WTC11 (cell line): ENCODE measurements around the gene SCAMP3. TPM values are rescaled to one million over a fixed set of nuclear protein-coding genes. Genes with fewer than 3 reads are reported as not detected.

Experiments used
- ATAC-seq: fragments of 200-7000 bp; cut with Tn5 transposase; 2 replicates; pipeline ENCODE4 v1.10.0; 2021; ENCODE audit warnings: mild to moderate bottlenecking, moderate library complexity
- CTCF ChIA-PET: fragments of 300-600 bp; sonication (Branson Sonifier 250); formaldehyde crosslinking; loops from one replicate; lab custom pipeline; 2021; ENCODE audit warnings: antibody characterized with exemption; lab: Charles Lee
- POLR2A ChIA-PET: fragments of 350-600 bp; sonication (Branson Sonifier 250); formaldehyde crosslinking; loops from one replicate; lab custom pipeline; 2021; ENCODE audit warnings: antibody characterized with exemption; lab: Charles Lee
- DNase-seq: peaks from one replicate; pipeline ENCODE4 v3.0.0; 2021; ENCODE audit warnings: low spot score
- H3K27ac Mint-ChIP-seq: 2 replicates; pipeline ENCODE4 v1.8.0; 2021; ENCODE audit warnings: mixed read lengths
- H3K27me3 Mint-ChIP-seq: 2 replicates; pipeline ENCODE4 v1.8.0; 2021; ENCODE audit warnings: low read depth, mild to moderate bottlenecking, moderate library complexity, mixed read lengths
- H3K36me3 Mint-ChIP-seq: 2 replicates; pipeline ENCODE4 v1.8.0; 2021; ENCODE audit warnings: mixed read lengths
- H3K4me1 Mint-ChIP-seq: 2 replicates; pipeline ENCODE4 v1.8.0; 2022; ENCODE audit warnings: mixed read lengths
- H3K4me3 Mint-ChIP-seq: 2 replicates; pipeline ENCODE4 v1.8.0; 2021; ENCODE audit warnings: mild to moderate bottlenecking, moderate library complexity, mixed read lengths
- H3K9me3 Mint-ChIP-seq: 2 replicates; pipeline ENCODE4 v1.8.0; 2021; ENCODE audit warnings: mixed read lengths
- ATF1 ChIP-seq: sonication (generic); formaldehyde crosslinking; IDR thresholded peaks from 2 replicates; pipeline ENCODE4 v1.8.1; 2023; ENCODE audit warnings: mild to moderate bottlenecking, moderate library complexity, missing genetic modification reagents
- ATF2 ChIP-seq: sonication (generic); formaldehyde crosslinking; IDR thresholded peaks from 2 replicates; pipeline ENCODE4 v1.8.1; 2022; ENCODE audit warnings: low read depth, missing genetic modification reagents, borderline replicate concordance
- EMX1 ChIP-seq: fragments of 250-450 bp; sonication (Bioruptor Pico); IDR thresholded peaks from 2 replicates; pipeline ENCODE4 v1.8.0; 2021; ENCODE audit warnings: mild to moderate bottlenecking
- ESRRA ChIP-seq: sonication (generic); formaldehyde crosslinking; IDR thresholded peaks from 2 replicates; pipeline ENCODE4 v1.8.1; 2022; ENCODE audit warnings: mild to moderate bottlenecking, missing genetic modification reagents, borderline replicate concordance
- ETV6 ChIP-seq: sonication (generic); formaldehyde crosslinking; IDR thresholded peaks from 2 replicates; pipeline ENCODE4 v1.8.1; 2022; ENCODE audit warnings: mild to moderate bottlenecking, missing genetic modification reagents
- FOXP1 ChIP-seq: sonication (generic); formaldehyde crosslinking; IDR thresholded peaks from 2 replicates; pipeline ENCODE4 v1.8.0; 2022; ENCODE audit warnings: missing genetic modification reagents, mild to moderate bottlenecking, moderate library complexity, borderline replicate concordance
- GABPB1 ChIP-seq: sonication (generic); formaldehyde crosslinking; IDR thresholded peaks from 2 replicates; pipeline ENCODE4 v1.8.1; 2023; ENCODE audit warnings: mild to moderate bottlenecking, missing genetic modification reagents
- GRHL2 ChIP-seq: fragments of 250-450 bp; sonication (Bioruptor Pico); IDR thresholded peaks from 2 replicates; pipeline ENCODE4 v1.8.0; 2022; ENCODE audit warnings: mild to moderate bottlenecking, moderate library complexity; ENCODE audit not compliant: insufficient replicate concordance, severe bottlenecking
- JAZF1 ChIP-seq: fragments of 250-450 bp; sonication (Bioruptor Pico); IDR thresholded peaks from 2 replicates; pipeline ENCODE4 v1.9.0; 2021; ENCODE audit warnings: moderate library complexity, mild to moderate bottlenecking, inconsistent platforms
- NR2C2 ChIP-seq: sonication (generic); formaldehyde crosslinking; IDR thresholded peaks from 2 replicates; pipeline ENCODE4 v1.8.0; 2022; ENCODE audit warnings: mild to moderate bottlenecking, missing genetic modification reagents
- NR3C1 ChIP-seq: sonication (generic); formaldehyde crosslinking; conservative IDR thresholded peaks from 2 replicates; pipeline ENCODE4 v1.8.1; 2023; ENCODE audit warnings: low read depth, mild to moderate bottlenecking, missing genetic modification reagents
- OVOL2 ChIP-seq: fragments of 250-450 bp; sonication (Bioruptor Pico); IDR thresholded peaks from 2 replicates; pipeline ENCODE4 v1.9.0; 2021; ENCODE audit warnings: mild to moderate bottlenecking, borderline replicate concordance
- RORB ChIP-seq: fragments of 250-450 bp; sonication (Bioruptor Pico); IDR thresholded peaks from 2 replicates; pipeline ENCODE4 v1.9.0; 2021; ENCODE audit warnings: mild to moderate bottlenecking
- TP53 ChIP-seq: sonication (generic); formaldehyde crosslinking; IDR thresholded peaks from 2 replicates; pipeline ENCODE4 v1.8.1; 2023; ENCODE audit warnings: mild to moderate bottlenecking, missing genetic modification reagents
- ZNF138 ChIP-seq: sonication (generic); formaldehyde crosslinking; conservative IDR thresholded peaks from 2 replicates; pipeline ENCODE4 v1.8.1; 2022; ENCODE audit warnings: mild to moderate bottlenecking, moderate library complexity, missing genetic modification reagents
- ZNF219 ChIP-seq: sonication (generic); formaldehyde crosslinking; IDR thresholded peaks from 2 replicates; pipeline ENCODE4 v1.8.0; 2023; ENCODE audit warnings: missing genetic modification reagents, mild to moderate bottlenecking, borderline replicate concordance
- ZNF232 ChIP-seq: sonication (generic); formaldehyde crosslinking; IDR thresholded peaks from 2 replicates; pipeline ENCODE4 v1.8.0; 2022; ENCODE audit warnings: mild to moderate bottlenecking, missing genetic modification reagents
- ZNF263 ChIP-seq: sonication (generic); formaldehyde crosslinking; IDR thresholded peaks from 2 replicates; pipeline ENCODE4 v1.8.1; 2022; ENCODE audit warnings: low read depth, mild to moderate bottlenecking, moderate library complexity, missing genetic modification reagents
- ZNF396 ChIP-seq: fragments of 250-450 bp; sonication (Bioruptor Pico); IDR thresholded peaks from 2 replicates; pipeline ENCODE4 v1.8.0; 2021; ENCODE audit warnings: mild to moderate bottlenecking, moderate library complexity, borderline replicate concordance
- total RNA-seq: library from RNA; stranded (reverse); gene quantifications from 3 replicates; pipeline ENCODE4 v1.2.3, GENCODE V29; 2021
- TF ChIP-seq, protein P1 (sequence below): sonication (generic); formaldehyde crosslinking; IDR thresholded peaks from 2 replicates; pipeline ENCODE4 v1.8.0; 2023; ENCODE audit warnings: missing genetic modification reagents, mild to moderate bottlenecking, borderline replicate concordance
- TF ChIP-seq, protein P2 (sequence below): sonication (generic); formaldehyde crosslinking; IDR thresholded peaks from 2 replicates; pipeline ENCODE4 v1.8.1; 2023; ENCODE audit warnings: mild to moderate bottlenecking, missing genetic modification reagents
- TF ChIP-seq, protein P3 (sequence below): sonication (generic); formaldehyde crosslinking; IDR thresholded peaks from 2 replicates; pipeline ENCODE4 v1.8.1; 2023; ENCODE audit warnings: mild to moderate bottlenecking, missing genetic modification reagents
- TF ChIP-seq, protein P4 (sequence below): sonication (generic); formaldehyde crosslinking; conservative IDR thresholded peaks from 2 replicates; pipeline ENCODE4 v1.8.1; 2022; ENCODE audit warnings: mild to moderate bottlenecking, missing genetic modification reagents
- TF ChIP-seq, protein P5 (sequence below): sonication (generic); formaldehyde crosslinking; IDR thresholded peaks from 2 replicates; pipeline ENCODE4 v1.8.0; 2022; ENCODE audit warnings: mild to moderate bottlenecking, missing genetic modification reagents

SCAMP3 gene
- total RNA-seq, 1 experiment from 2014 or later, result 58.8 TPM

DNA sequence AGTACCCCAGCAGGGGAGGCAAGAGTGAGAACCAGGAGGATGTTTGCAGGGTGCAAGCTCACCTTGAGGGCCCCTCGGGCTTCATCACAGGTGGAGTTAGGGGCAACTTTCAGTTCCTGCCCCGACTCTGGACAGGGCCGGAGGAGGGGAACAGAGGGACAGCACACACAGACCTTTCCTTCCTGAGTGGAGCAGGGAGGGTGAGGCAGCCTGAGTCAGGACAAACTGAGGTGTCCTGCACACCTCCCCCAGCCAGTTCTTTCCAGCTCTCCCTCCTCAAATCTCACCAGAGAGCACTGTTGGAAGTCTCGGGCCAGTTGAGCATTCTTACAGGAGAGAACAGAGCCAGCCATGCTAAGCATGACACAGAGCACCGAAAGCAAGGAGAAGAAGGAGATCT lies 8.4 kb downstream of the SCAMP3 start (continued):
- TF ChIP-seq, protein P1, sequence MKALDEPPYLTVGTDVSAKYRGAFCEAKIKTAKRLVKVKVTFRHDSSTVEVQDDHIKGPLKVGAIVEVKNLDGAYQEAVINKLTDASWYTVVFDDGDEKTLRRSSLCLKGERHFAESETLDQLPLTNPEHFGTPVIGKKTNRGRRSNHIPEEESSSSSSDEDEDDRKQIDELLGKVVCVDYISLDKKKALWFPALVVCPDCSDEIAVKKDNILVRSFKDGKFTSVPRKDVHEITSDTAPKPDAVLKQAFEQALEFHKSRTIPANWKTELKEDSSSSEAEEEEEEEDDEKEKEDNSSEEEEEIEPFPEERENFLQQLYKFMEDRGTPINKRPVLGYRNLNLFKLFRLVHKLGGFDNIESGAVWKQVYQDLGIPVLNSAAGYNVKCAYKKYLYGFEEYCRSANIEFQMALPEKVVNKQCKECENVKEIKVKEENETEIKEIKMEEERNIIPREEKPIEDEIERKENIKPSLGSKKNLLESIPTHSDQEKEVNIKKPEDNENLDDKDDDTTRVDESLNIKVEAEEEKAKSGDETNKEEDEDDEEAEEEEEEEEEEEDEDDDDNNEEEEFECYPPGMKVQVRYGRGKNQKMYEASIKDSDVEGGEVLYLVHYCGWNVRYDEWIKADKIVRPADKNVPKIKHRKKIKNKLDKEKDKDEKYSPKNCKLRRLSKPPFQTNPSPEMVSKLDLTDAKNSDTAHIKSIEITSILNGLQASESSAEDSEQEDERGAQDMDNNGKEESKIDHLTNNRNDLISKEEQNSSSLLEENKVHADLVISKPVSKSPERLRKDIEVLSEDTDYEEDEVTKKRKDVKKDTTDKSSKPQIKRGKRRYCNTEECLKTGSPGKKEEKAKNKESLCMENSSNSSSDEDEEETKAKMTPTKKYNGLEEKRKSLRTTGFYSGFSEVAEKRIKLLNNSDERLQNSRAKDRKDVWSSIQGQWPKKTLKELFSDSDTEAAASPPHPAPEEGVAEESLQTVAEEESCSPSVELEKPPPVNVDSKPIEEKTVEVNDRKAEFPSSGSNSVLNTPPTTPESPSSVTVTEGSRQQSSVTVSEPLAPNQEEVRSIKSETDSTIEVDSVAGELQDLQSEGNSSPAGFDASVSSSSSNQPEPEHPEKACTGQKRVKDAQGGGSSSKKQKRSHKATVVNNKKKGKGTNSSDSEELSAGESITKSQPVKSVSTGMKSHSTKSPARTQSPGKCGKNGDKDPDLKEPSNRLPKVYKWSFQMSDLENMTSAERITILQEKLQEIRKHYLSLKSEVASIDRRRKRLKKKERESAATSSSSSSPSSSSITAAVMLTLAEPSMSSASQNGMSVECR (CRISPR knock-in tag), result no peak
- TF ChIP-seq GRHL2 (no peak), ATF2 (no peak), TP53 (CRISPR knock-in tag) (no peak), NR3C1 (no peak), RORB (no peak), NR2C2 (CRISPR knock-in tag) (no peak), ESRRA (CRISPR knock-in tag) (no peak), ZNF232 (CRISPR knock-in tag) (no peak)
- TF ChIP-seq, protein P2, sequence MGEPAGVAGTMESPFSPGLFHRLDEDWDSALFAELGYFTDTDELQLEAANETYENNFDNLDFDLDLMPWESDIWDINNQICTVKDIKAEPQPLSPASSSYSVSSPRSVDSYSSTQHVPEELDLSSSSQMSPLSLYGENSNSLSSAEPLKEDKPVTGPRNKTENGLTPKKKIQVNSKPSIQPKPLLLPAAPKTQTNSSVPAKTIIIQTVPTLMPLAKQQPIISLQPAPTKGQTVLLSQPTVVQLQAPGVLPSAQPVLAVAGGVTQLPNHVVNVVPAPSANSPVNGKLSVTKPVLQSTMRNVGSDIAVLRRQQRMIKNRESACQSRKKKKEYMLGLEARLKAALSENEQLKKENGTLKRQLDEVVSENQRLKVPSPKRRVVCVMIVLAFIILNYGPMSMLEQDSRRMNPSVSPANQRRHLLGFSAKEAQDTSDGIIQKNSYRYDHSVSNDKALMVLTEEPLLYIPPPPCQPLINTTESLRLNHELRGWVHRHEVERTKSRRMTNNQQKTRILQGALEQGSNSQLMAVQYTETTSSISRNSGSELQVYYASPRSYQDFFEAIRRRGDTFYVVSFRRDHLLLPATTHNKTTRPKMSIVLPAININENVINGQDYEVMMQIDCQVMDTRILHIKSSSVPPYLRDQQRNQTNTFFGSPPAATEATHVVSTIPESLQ, result no peak
- TF ChIP-seq, protein P3, sequence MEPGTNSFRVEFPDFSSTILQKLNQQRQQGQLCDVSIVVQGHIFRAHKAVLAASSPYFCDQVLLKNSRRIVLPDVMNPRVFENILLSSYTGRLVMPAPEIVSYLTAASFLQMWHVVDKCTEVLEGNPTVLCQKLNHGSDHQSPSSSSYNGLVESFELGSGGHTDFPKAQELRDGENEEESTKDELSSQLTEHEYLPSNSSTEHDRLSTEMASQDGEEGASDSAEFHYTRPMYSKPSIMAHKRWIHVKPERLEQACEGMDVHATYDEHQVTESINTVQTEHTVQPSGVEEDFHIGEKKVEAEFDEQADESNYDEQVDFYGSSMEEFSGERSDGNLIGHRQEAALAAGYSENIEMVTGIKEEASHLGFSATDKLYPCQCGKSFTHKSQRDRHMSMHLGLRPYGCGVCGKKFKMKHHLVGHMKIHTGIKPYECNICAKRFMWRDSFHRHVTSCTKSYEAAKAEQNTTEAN, result no peak
- TF ChIP-seq, protein P4, sequence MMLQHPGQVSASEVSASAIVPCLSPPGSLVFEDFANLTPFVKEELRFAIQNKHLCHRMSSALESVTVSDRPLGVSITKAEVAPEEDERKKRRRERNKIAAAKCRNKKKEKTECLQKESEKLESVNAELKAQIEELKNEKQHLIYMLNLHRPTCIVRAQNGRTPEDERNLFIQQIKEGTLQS (CRISPR knock-in tag), result no peak
- TF ChIP-seq, all 79 proteins: peak for 0

DNA sequence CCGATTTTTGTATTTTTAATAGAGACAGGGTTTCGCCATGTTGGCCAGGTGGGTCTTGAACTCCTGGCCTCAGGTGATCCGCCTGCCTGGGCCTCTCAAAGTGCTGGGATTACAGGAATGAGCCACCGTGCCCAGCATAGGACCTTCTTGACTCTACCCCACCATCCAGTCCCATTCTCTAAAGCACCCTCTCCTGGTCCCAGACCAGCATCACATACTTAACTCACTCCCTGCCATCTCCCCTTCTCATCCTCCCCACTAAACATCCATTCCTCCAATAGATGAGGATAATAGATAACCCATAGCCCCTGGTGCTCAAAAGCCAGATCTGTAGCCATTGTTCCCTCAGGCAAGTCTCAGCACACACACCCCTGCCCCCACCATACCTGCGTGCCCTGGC lies 9.0 kb downstream of the SCAMP3 start:
- peaks cover 23% of the 10 kb centered on the region for H3K4me1 Mint-ChIP-seq
- TF ChIP-seq FOXP1 (CRISPR knock-in tag), result no peak
- H3K27me3 Mint-ChIP-seq, result no peaks in the 10 kb centered on the region
- ChIA-PET POLR2A (interaction anchor here (1.2 kb wide), 1 partner anchor 20 kb away, joined by 3 read pairs; the partner anchor contains the start of gene CLK2), CTCF (interaction anchor here (0.8 to 4.8 kb wide), 5 partner anchors 8 to 71 kb away, joined by 3 to 204 read pairs (median 70); partner anchors contain the start of genes CLK2, RUSC1 and SCAMP3)
- H3K9me3 Mint-ChIP-seq, result no peaks in the 10 kb centered on the region
- DNase-seq (no peak), ATAC-seq (no peak)
- peak overlapping the region; percentile 80 for H3K4me3 Mint-ChIP-seq
- H3K36me3 Mint-ChIP-seq, result peaks cover 12% of the 10 kb centered on the region
- no peak overlapping the region; the same call in 1 of the 2 replicates for H3K27ac Mint-ChIP-seq

DNA sequence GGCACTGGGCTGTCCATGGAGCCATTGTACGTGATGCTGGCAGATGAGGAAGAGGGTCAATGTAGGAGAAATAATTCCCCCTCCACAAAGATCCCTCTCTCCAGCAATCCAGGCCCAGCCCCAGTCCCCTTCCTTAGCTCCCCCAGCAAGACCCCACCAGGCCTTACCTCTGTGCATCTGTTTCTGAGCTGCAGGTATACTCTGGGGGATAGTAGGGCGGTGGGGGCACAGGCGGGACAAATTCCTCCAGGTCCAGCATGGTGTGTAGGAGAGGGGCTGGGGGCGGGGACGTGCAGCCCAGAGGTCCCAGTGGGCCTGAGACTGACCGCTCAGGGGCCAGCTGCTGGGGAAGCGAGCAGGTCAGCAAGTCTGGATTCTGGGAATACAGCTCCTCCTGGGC lies 10.6 kb downstream of the SCAMP3 start:
- no peak overlapping the region for H3K27ac Mint-ChIP-seq
- peaks cover 13% of the 10 kb centered on the region for H3K36me3 Mint-ChIP-seq
- H3K4me1 Mint-ChIP-seq, result peaks cover 23% of the 10 kb centered on the region
- no peak for ATAC-seq
- ChIA-PET CTCF (interaction anchor here (1.0 to 4.8 kb wide), 28 partner anchors 9 to 478 kb away, joined by 3 to 204 read pairs (median 15); partner anchors contain the start of genes CLK2, FDPS, HCN3 and KRTCAP2), POLR2A (interaction anchor here (0.6 to 1.7 kb wide), 4 partner anchors 9 to 69 kb away, joined by 3 to 6 read pairs (median 4); partner anchors contain the start of gene RUSC1)
- no peak for DNase-seq
- H3K27me3 Mint-ChIP-seq, result peaks cover 9% of the 10 kb centered on the region
- no peaks in the 10 kb centered on the region for H3K9me3 Mint-ChIP-seq
- H3K4me3 Mint-ChIP-seq, result no peak overlapping the region
- TF ChIP-seq JAZF1 (CRISPR knock-in tag) (no peak), ZNF263 (CRISPR knock-in tag) (no peak), ETV6 (CRISPR knock-in tag) (no peak), ZNF219 (CRISPR knock-in tag) (no peak), ZNF396 (CRISPR knock-in tag) (no peak), ZNF138 (CRISPR knock-in tag) (no peak), GABPB1 (no peak), EMX1 (no peak), ATF1 (CRISPR knock-in tag) (no peak), OVOL2 (CRISPR knock-in tag) (no peak)
- TF ChIP-seq, protein P5, sequence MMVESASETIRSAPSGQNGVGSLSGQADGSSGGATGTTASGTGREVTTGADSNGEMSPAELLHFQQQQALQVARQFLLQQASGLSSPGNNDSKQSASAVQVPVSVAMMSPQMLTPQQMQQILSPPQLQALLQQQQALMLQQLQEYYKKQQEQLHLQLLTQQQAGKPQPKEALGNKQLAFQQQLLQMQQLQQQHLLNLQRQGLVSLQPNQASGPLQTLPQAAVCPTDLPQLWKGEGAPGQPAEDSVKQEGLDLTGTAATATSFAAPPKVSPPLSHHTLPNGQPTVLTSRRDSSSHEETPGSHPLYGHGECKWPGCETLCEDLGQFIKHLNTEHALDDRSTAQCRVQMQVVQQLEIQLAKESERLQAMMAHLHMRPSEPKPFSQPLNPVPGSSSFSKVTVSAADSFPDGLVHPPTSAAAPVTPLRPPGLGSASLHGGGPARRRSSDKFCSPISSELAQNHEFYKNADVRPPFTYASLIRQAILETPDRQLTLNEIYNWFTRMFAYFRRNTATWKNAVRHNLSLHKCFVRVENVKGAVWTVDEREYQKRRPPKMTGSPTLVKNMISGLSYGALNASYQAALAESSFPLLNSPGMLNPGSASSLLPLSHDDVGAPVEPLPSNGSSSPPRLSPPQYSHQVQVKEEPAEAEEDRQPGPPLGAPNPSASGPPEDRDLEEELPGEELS, result no peak
